NCI-H2227 treated with DMSO at 0.1 percent for 48 hours (cell line): ENCODE data around the gene HCN1.

Experiments
- DNase-seq: peaks from one replicate; lab custom pipeline; 2025; lab: John Stamatoyannopoulos, UW

The HCN1 gene

GRCh38 chr5:45288746-45289145, 407.4 kb downstream of the HCN1 start:
- no peak for DNase-seq

- no peak for DNase-seq
These were observed 411.7 kb downstream of the HCN1 start for GRCh38 chr5:45284436-45284835.

GRCh38 chr5:45281081-45281480, 415.1 kb downstream of the HCN1 start:
- DNase-seq: no peak

GRCh38 chr5:45279109-45279508, 417.1 kb downstream of the HCN1 start:
- DNase-seq: no peak

- DNase-seq: no peak
These were observed 418.3 kb downstream of the HCN1 start for GRCh38 chr5:45277860-45278259.

- no peak for DNase-seq
These were observed 421.9 kb downstream of the HCN1 start for GRCh38 chr5:45274241-45274640.

DNA sequence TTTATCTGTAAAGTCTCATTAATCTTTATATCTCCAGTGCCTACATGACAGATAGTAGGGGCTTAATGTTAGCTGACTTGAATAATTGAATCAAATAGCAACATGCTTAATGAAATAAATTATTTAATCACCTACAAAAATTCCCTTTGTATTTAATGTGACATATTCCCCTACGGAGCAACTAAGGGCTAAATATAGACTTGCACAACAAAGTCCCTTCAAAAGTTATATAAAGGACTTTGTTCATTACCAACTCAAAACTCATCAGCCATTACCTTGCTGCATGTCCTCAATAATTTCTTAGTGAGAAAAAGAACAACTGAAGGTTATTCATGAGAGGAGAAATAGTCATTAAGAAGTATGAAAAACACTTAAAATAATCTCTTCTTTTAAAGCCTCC, 424.6 kb downstream of the HCN1 start:
- no peak for DNase-seq

DNA sequence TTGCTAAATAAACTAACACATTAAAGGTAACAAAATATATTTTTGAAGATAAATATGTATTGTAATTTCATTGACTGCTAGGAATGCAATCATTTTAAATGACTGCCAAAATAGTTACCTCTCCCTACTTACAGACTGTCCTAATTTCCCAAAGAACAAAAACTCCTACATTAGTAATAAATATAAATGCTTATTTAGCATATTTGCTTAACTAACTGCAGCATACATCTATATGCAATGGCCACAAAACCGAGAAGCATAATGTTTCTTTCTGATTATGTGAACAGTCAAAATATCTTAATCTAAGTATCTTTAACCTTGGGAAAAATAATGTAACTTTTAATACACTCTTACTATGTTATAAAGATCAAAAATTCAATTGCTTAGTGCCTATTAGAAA, 431.7 kb downstream of the HCN1 start:
- no peak for DNase-seq

GRCh38 chr5:45262061-45262590, 434.1 kb downstream of the HCN1 start:
- DNase-seq: no peak

DNA sequence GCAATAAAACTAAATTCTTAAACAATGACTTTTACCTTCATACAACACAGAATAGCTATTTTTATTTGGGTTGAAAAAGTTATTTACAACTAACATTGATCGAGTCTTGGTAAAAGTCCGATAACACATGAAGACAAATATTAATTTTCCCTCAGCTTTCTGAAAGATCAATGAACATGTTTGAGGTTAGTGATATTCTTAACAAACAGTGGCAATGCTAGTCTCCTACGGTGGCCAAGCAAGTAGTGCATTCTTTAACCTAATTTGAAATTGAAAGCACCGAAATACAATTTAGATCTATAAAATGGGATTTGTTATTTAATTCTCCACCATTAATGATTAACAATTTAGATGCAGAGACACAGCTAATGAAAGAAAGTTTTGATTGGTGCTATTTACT, 435.1 kb downstream of the HCN1 start:
- no peak for DNase-seq

DNA sequence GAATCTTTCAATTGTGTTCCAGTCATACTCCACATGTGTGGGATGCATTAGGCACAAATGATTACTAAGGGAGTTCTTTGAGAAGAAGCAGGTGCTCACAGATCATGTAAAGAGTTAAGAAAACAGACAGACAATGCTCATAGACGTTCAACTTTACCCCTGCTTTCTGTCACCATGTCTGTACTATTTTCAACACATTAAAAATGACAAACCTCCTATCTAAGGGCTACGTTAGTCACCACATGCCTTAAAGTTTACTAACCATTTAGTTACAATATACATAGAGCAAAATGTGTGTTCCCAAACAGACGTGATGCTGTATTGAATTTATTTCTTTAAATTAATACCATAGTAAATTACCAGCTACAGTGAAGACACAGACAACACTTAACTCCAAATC, 435.9 kb downstream of the HCN1 start:
- no peak for DNase-seq

- DNase-seq: no peak
These were observed 443.2 kb downstream of the HCN1 start for GRCh38 chr5:45252978-45253377.

DNA sequence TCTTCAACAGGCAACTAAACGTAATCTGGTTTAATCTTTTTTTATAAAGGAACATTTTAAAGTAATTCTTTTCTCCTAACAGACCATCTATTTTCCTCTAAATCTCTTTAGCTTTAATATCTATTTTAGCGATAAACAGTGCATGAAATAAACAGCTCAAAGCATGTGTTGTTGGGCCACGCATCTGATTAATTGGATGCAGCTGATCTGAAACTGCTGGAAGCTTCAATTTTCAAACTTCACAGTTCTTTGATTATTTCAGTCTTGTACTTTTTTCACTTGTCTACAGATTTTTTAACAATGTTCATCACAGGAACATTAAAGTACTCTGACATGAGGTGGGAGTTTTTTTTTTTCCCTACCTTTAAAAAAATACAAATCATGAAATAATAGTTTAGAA, 443.6 kb downstream of the HCN1 start:
- DNase-seq: no peak

- no peak for DNase-seq
These were observed 470.6 kb downstream of the HCN1 start for GRCh38 chr5:45225571-45226031.

- no peak for DNase-seq
These were observed 490.7 kb downstream of the HCN1 start for GRCh38 chr5:45205403-45205961.
